H4 (cell line): Measurements from ENCODE around the gene PARP3. TPM values are rescaled to one million over a fixed set of nuclear protein-coding genes. Genes with fewer than 3 reads are reported as not detected.

ENCODE experiments used
- DNase-seq: peaks from one replicate; pipeline ENCODE4 v3.0.0-alpha.2; 2015; ENCODE audit warnings: low spot score
- total RNA-seq: library from RNA; depleted of rRNA; stranded (reverse); fragments of >200 nt; shearing (Covaris generic); gene quantifications from 2 replicates; pipeline ENCODE4 v1.2.3, GENCODE V29; 2014

The PARP3 gene
- total RNA-seq, 1 experiment from 2014 or later = 7.7 TPM

GRCh38 chr3:51934139-51934850 is 7.9 kb upstream of the PARP3 start:
- DNase-seq = no peak

GRCh38 chr3:51934991-51935885 is 6.9 kb upstream of the PARP3 start:
- DNase-seq = no peak

- no peak for DNase-seq
Measured at GRCh38 chr3:51935886-51936755, 6.0 kb upstream of the PARP3 start.

- no peak for DNase-seq
Measured at GRCh38 chr3:51937014-51937413, 5.1 kb upstream of the PARP3 start.

- no peak for DNase-seq
Measured at GRCh38 chr3:51937611-51938450, 4.3 kb upstream of the PARP3 start.

- no peak for DNase-seq
Measured at GRCh38 chr3:51938780-51939425, 3.3 kb upstream of the PARP3 start.

- no peak for DNase-seq
Measured at GRCh38 chr3:51940648-51941462, 1.3 kb upstream of the PARP3 start.

GRCh38 chr3:51941463-51941797 is 733 bp upstream of the PARP3 start:
- no peak for DNase-seq

GRCh38 chr3:51942603-51943450 is 664 bp downstream of the PARP3 start:
- peak; percentile 20 for DNase-seq

GRCh38 chr3:51943451-51944391 is 1.6 kb downstream of the PARP3 start:
- DNase-seq = no peak

- no peak for DNase-seq
Measured at GRCh38 chr3:51944451-51945021, 2.4 kb downstream of the PARP3 start.

- no peak for DNase-seq
Measured at GRCh38 chr3:51945031-51945840, 3.1 kb downstream of the PARP3 start.

- DNase-seq = no peak
Measured at GRCh38 chr3:51945926-51946705, 4.0 kb downstream of the PARP3 start.

GRCh38 chr3:51946796-51947195 is 4.6 kb downstream of the PARP3 start:
- no peak for DNase-seq

- DNase-seq = no peak
Measured at GRCh38 chr3:51947215-51947900, 5.2 kb downstream of the PARP3 start.
